ENCODE data around the gene KLHL36.

DNA sequence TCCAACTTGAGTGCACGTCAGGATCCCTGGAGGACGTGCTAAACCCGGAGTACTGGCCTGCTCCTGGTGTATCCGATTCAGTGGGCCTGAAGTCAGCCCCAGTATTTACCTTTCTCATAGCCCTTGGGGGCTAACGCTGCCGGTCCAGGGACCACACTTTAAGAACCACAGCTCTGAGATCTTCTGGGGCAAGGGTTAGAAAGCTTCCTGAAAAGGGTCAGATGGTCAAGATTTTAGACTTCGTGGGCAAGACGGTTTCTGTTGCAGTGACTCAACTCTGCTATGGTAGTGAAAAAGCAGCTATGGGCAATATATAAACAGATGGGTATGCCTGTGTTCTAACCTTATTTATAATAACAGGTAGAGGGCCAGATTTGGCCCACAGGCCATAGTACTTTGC, 36.9 kb downstream of the KLHL36 start:
- TF ChIP-seq POLR2A (IDR thresholded peaks at IDR 0.05) (no peak), EP300 (IDR thresholded peaks at IDR 0.05) (no peak)
- TF ChIP-seq, protein P1, sequence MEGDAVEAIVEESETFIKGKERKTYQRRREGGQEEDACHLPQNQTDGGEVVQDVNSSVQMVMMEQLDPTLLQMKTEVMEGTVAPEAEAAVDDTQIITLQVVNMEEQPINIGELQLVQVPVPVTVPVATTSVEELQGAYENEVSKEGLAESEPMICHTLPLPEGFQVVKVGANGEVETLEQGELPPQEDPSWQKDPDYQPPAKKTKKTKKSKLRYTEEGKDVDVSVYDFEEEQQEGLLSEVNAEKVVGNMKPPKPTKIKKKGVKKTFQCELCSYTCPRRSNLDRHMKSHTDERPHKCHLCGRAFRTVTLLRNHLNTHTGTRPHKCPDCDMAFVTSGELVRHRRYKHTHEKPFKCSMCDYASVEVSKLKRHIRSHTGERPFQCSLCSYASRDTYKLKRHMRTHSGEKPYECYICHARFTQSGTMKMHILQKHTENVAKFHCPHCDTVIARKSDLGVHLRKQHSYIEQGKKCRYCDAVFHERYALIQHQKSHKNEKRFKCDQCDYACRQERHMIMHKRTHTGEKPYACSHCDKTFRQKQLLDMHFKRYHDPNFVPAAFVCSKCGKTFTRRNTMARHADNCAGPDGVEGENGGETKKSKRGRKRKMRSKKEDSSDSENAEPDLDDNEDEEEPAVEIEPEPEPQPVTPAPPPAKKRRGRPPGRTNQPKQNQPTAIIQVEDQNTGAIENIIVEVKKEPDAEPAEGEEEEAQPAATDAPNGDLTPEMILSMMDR (IDR thresholded peaks at IDR 0.05), result no peak

All from upper lobe of left lung (tissue), 4 donors.